HepG2 (cell line): ENCODE measurements around the gene PIP4K2C. TPM values are rescaled to one million over a fixed set of nuclear protein-coding genes. Genes with fewer than 3 reads are reported as not detected.

Source experiments
- ATAC-seq: fragments of 200-7000 bp; cut with Tn5 transposase; 3 replicates; pipeline ENCODE4 v1.9.1; 2020; ENCODE audit warnings: mild to moderate bottlenecking, moderate library complexity
- BruUV-seq: library from RNA; stranded (reverse); fragments of 400-500 nt; replicated peaks from 2 replicates; lab custom pipeline; 2021; lab: Mats Ljungman, UMichigan
- CTCF ChIA-PET: fragments of 300-600 bp; formaldehyde crosslinking; extraction: SDS; loops from one replicate; lab custom pipeline; 2021; ENCODE audit warnings: low total read pairs, inconsistent platforms, low intra/inter-chr PET ratio; lab: Yijun Ruan, JAX
- POLR2A ChIA-PET: fragments of 350-600 bp; sonication (Branson Sonifier 250); formaldehyde crosslinking; loops from one replicate; lab custom pipeline; 2020; ENCODE audit warnings: antibody characterized with exemption, inconsistent platforms; lab: Yijun Ruan, JAX
- DNase-seq: peaks from one replicate; pipeline ENCODE4 v3.0.0-alpha.2; 2015; ENCODE audit warnings: low spot score
- FAIRE-seq: peaks from 3 replicates; lab custom pipeline; 2011; peaks lifted over from hg19 to GRCh38; lab: Jason Lieb, UNC
- H2AFZ ChIP-seq: one replicate; pipeline ENCODE4 v1.6.1; 2011; ENCODE audit warnings: low read length, inconsistent platforms
- H3K27ac ChIP-seq: fragments of 300-600 bp; 3 replicates; pipeline ENCODE4 v1.8.0; 2011; ENCODE audit warnings: mixed run types, mild to moderate bottlenecking, mixed read lengths, low read length, inconsistent platforms; ENCODE audit not compliant: insufficient read depth; ENCODE audit errors: extremely low read length
- H3K27me3 ChIP-seq, 2 experiments: fragments of 200-600 bp in 1 of 2; 2 replicates in 1 of 2; 3 replicates in 1 of 2; pipeline versions ENCODE4 v1.6.0 to v1.8.0; 2011; ENCODE audit warnings: low read length in 2 of 2, mild to moderate bottlenecking in 2 of 2, moderate library complexity in 2 of 2, inconsistent platforms in 1 of 2; ENCODE audit not compliant: insufficient read depth in 2 of 2, control insufficient read depth in 1 of 2
- H3K36me3 ChIP-seq, 2 experiments: fragments of 200-600 bp in 1 of 2; replicated peaks in 1 of 2; 2 replicates in 1 of 2; 3 replicates in 1 of 2; pipeline versions ENCODE4 v1.5.1 to v1.8.0; 2011; ENCODE audit warnings: low read length in 2 of 2, inconsistent platforms in 1 of 2; ENCODE audit not compliant: insufficient read depth in 2 of 2, control insufficient read depth in 1 of 2
- H3K4me1 ChIP-seq: 2 replicates; pipeline ENCODE4 v1.5.1; 2012; ENCODE audit warnings: low read length, inconsistent platforms; ENCODE audit not compliant: insufficient read depth
- H3K4me2 ChIP-seq: 2 replicates; pipeline ENCODE4 v1.6.0; 2011; ENCODE audit warnings: low read depth, low read length, inconsistent platforms
- H3K4me3 ChIP-seq, 3 experiments: fragments of 200-600 bp in 1 of 3; sonication (generic), shearing (Covaris generic) in 1 of 3; replicated peaks in 1 of 3; 2 replicates each; pipeline ENCODE4 v1.5.1; 2011 to 2016; ENCODE audit warnings: low read length in 3 of 3, inconsistent platforms in 2 of 3, low read depth in 2 of 3, mild to moderate bottlenecking in 2 of 3, control low read depth in 1 of 3, mixed read lengths in 1 of 3; ENCODE audit not compliant: insufficient read depth in 1 of 3
- H3K79me2 ChIP-seq: one replicate; pipeline ENCODE4 v1.6.1; 2011; ENCODE audit warnings: low read length, inconsistent platforms; ENCODE audit not compliant: insufficient read depth
- H3K9ac ChIP-seq: 2 replicates; pipeline ENCODE4 v1.6.0; 2011; ENCODE audit warnings: mild to moderate bottlenecking, low read depth, low read length, inconsistent platforms; ENCODE audit not compliant: insufficient read depth
- H3K9me3 ChIP-seq: 2 replicates; pipeline ENCODE4 v1.5.1; 2012; ENCODE audit warnings: mild to moderate bottlenecking, low read length
- H4K20me1 ChIP-seq: 2 replicates; pipeline ENCODE4 v1.6.0; 2011; ENCODE audit warnings: inconsistent platforms, mild to moderate bottlenecking, low read length, moderate library complexity; ENCODE audit not compliant: insufficient read depth
- ARHGAP35 ChIP-seq: sonication (generic); formaldehyde crosslinking; IDR thresholded peaks from 2 replicates; pipeline ENCODE4 v1.9.0; 2022; ENCODE audit warnings: mild to moderate bottlenecking, inconsistent platforms, moderate library complexity, missing genetic modification reagents, borderline replicate concordance
- CREB1 ChIP-seq, 2 experiments: fragments of 450-650 bp in 1 of 2; IDR thresholded peaks; 2 replicates each; pipeline ENCODE4 v1.6.1; 2016 to 2017; ENCODE audit warnings: control low read depth in 1 of 2, mild to moderate bottlenecking in 1 of 2, missing compliant biosample characterization in 1 of 2, missing genetic modification characterization in 1 of 2
- DDIT3 ChIP-seq: sonication (generic); formaldehyde crosslinking; IDR thresholded peaks from 2 replicates; pipeline ENCODE4 v1.4.0; 2020; ENCODE audit warnings: mild to moderate bottlenecking, missing genetic modification reagents
- ELF1 ChIP-seq: sonication (generic); formaldehyde crosslinking; IDR thresholded peaks from 2 replicates; pipeline ENCODE4 v1.4.0; 2020; ENCODE audit warnings: missing genetic modification reagents
- FOXO1 ChIP-seq: sonication (generic); formaldehyde crosslinking; IDR thresholded peaks from 2 replicates; pipeline ENCODE4 v1.4.0; 2020; ENCODE audit warnings: missing genetic modification reagents
- IRF2 ChIP-seq: IDR thresholded peaks from 2 replicates; pipeline ENCODE4 v1.6.1; 2018; ENCODE audit warnings: missing genetic modification reagents, missing compliant biosample characterization
- KDM1A ChIP-seq: IDR thresholded peaks from 2 replicates; pipeline ENCODE4 v1.6.1; 2016; ENCODE audit warnings: missing compliant biosample characterization
- KDM5A ChIP-seq: fragments of 200-600 bp; sonication (generic); IDR thresholded peaks from 2 replicates; pipeline ENCODE4 v1.7.0; 2018; ENCODE audit warnings: antibody characterized with exemption, mild to moderate bottlenecking, low read length, borderline replicate concordance
- NFKB2 ChIP-seq: sonication (generic); formaldehyde crosslinking; IDR thresholded peaks from 2 replicates; pipeline ENCODE4 v1.4.0; 2020; ENCODE audit warnings: missing genetic modification reagents, borderline replicate concordance
- NPAS2 ChIP-seq: sonication (generic); formaldehyde crosslinking; IDR thresholded peaks from 2 replicates; pipeline ENCODE4 v1.8.0; 2022; ENCODE audit warnings: mild to moderate bottlenecking, missing genetic modification reagents, borderline replicate concordance
- PAF1 ChIP-seq: IDR thresholded peaks from 2 replicates; pipeline ENCODE4 v1.6.1; 2016; ENCODE audit warnings: missing genetic modification reagents, missing compliant biosample characterization
- REL ChIP-seq: sonication (generic); formaldehyde crosslinking; conservative IDR thresholded peaks from 2 replicates; pipeline ENCODE4 v1.8.0; 2022; ENCODE audit warnings: mild to moderate bottlenecking, missing genetic modification reagents, moderate library complexity
- ZBTB8A ChIP-seq: sonication (generic); formaldehyde crosslinking; IDR thresholded peaks from 2 replicates; pipeline ENCODE4 v1.4.0; 2020; ENCODE audit warnings: mild to moderate bottlenecking, low read depth, missing genetic modification reagents, borderline replicate concordance
- ZNF317 ChIP-seq: sonication (generic); formaldehyde crosslinking; IDR thresholded peaks from 2 replicates; pipeline ENCODE4 v1.5.0; 2020; ENCODE audit warnings: mild to moderate bottlenecking, missing genetic modification reagents
- ZNF484 ChIP-seq: sonication (generic); formaldehyde crosslinking; IDR thresholded peaks from 2 replicates; pipeline ENCODE4 v1.5.1; 2020; ENCODE audit warnings: mild to moderate bottlenecking, low read depth, missing genetic modification reagents, borderline replicate concordance
- ZNF782 ChIP-seq: sonication (generic); formaldehyde crosslinking; IDR thresholded peaks from 2 replicates; pipeline ENCODE4 v1.4.0; 2020; ENCODE audit warnings: missing genetic modification reagents, mild to moderate bottlenecking, borderline replicate concordance
- ZNF784 ChIP-seq: sonication (generic); formaldehyde crosslinking; IDR thresholded peaks from 2 replicates; pipeline ENCODE4 v1.5.1; 2020; ENCODE audit warnings: missing genetic modification reagents, mild to moderate bottlenecking, borderline replicate concordance
- ZNF850 ChIP-seq: sonication (generic); formaldehyde crosslinking; conservative IDR thresholded peaks from 2 replicates; pipeline ENCODE4 v1.9.0; 2021; ENCODE audit warnings: mild to moderate bottlenecking, missing genetic modification reagents
- WGBS: methylation state at CpG from one replicate; pipeline ENCODE4 v1.1.6; 2017; ENCODE audit warnings: low lambda C conversion rate; 5-methylcytosine and 5-hydroxymethylcytosine counted together
- in situ Hi-C: cut with HindIII; loops from 2 replicates; pipeline ENCODE4 v1.10.0; 2017; ENCODE audit warnings: low pct_unique_long_range_greater_than_20kb; ENCODE audit not compliant: extremely low pct_ligation_motif_present
- intact Hi-C: fragments of 100-400 bp; cut with micrococcal nuclease; formaldehyde crosslinking; loops from one replicate; pipeline ENCODE4 v1.10.0; 2022; ENCODE audit not compliant: unreplicated experiment
- polyA plus RNA-seq, 8 experiments: library from polyadenylated mRNA; depleted of rRNA in 3 of 8; stranded (reverse) in 7 of 8; unstranded in 1 of 8; fragments of >200 nt; fragmentation: Illumina TruSeq in 4 of 8; extraction: Trizol in 4 of 8; gene quantifications; 2 replicates each; pipeline versions ENCODE4 v1.2.1 to v1.2.3, GENCODE V29; 2011 to 2016; ENCODE audit warnings: low read depth in 4 of 8, missing spikeins in 1 of 8, mixed read lengths in 1 of 8; ENCODE audit not compliant: insufficient read depth in 1 of 8
- total RNA-seq, 5 experiments: library from RNA; depleted of rRNA; stranded (reverse); fragments of >200 nt; fragmentation: Illumina TruSeq; extraction: Trizol; gene quantifications; 2 replicates each; pipeline ENCODE4 v1.2.3, GENCODE V29; 2016; ENCODE audit warnings: low read depth in 1 of 5
- TF ChIP-seq, protein P1 (sequence below): sonication (generic); formaldehyde crosslinking; IDR thresholded peaks from 2 replicates; pipeline ENCODE4 v1.8.1; 2023; ENCODE audit warnings: mild to moderate bottlenecking, missing genetic modification reagents
- TF ChIP-seq, protein P2 (sequence below): sonication (generic); formaldehyde crosslinking; IDR thresholded peaks from 2 replicates; pipeline ENCODE4 v1.4.0; 2020; ENCODE audit warnings: missing genetic modification reagents, mild to moderate bottlenecking, borderline replicate concordance

Gene PIP4K2C
- total and polyA plus RNA-seq, 2 of the 13 experiments (the other 11 are each of a cell fraction or from before 2014, with no cell fraction given) = 23.3 to 26.4 TPM

GRCh38 chr12:57576613-57577160 is 14.3 kb upstream of the PIP4K2C start:
- no peaks in the 10 kb centered on the region for H3K27me3 ChIP-seq
- DNase-seq (peak; percentile 88), FAIRE-seq (no peak), ATAC-seq (peak; percentile 55)
- H3K4me1 ChIP-seq = peaks cover 78% of the 10 kb centered on the region
- H2AFZ ChIP-seq = no peak overlapping the region
- in situ Hi-C loops (no loop called here), intact Hi-C loops (loop anchor here (1.0 kb wide), 1 partner anchor 30 kb away; no protein-coding TSS in a partner anchor)
- WGBS = 20% methylated on average over 9 of the region's 9 CpGs
- peak overlapping the region; percentile 72 for H3K9ac ChIP-seq
- ChIA-PET CTCF (no interaction called here), POLR2A (interaction anchor here (0.8 to 4.4 kb wide), 22 partner anchors 11 to 168 kb away, joined by 3 to 40 read pairs (median 5); partner anchors contain the start of genes ARHGEF25, B4GALNT1, DCTN2 and DDIT3)
- BruUV-seq = TSS peak; percentile 73
- H3K4me2 ChIP-seq = peak overlapping the region; percentile 90
- H3K36me3 ChIP-seq = peaks cover 0 to 7% of the 10 kb centered on the region in 2 experiments; a peak in 2 of 5 replicates
- peaks cover 10% of the 10 kb centered on the region for H3K79me2 ChIP-seq
- no peaks in the 10 kb centered on the region for H4K20me1 ChIP-seq
- H3K27ac ChIP-seq = peak overlapping the region; percentile 99
- H3K9me3 ChIP-seq = no peaks in the 10 kb centered on the region
- peak overlapping the region; percentile 33 to 66 (median 36); a peak in 5 of 6 replicates for H3K4me3 ChIP-seq
- TF ChIP-seq KDM1A (CRISPR knock-in tag) (peak; percentile 34; the same call in 1 of the 2 replicates), ZNF784 (CRISPR knock-in tag) (no peak), CREB1 (IDR thresholded peaks at IDR 0.05) (peak; percentile 37; the same call in 1 of the 2 replicates), CREB1 (CRISPR knock-in tag; IDR thresholded peaks at IDR 0.05) (peak; percentile 62), REL (CRISPR knock-in tag) (no peak), ZNF850 (CRISPR knock-in tag) (no peak), ZNF484 (CRISPR knock-in tag) (peak; percentile 81; the same call in 1 of the 2 replicates), DDIT3 (no peak), KDM5A (0 out of 2 replicates have a peak, but pooled peaks have one; percentile 21), IRF2 (no peak), PAF1 (no peak), ZNF782 (0 out of 2 replicates have a peak, but pooled peaks have one; percentile 27), ELF1 (CRISPR knock-in tag) (0 out of 2 replicates have a peak, but pooled peaks have one; percentile 17), NPAS2 (CRISPR knock-in tag) (no peak), ZNF317 (0 out of 2 replicates have a peak, but pooled peaks have one; percentile 9), ZBTB8A (no peak), ARHGAP35 (CRISPR knock-in tag) (peak; percentile 17; the same call in 1 of the 2 replicates), FOXO1 (CRISPR knock-in tag) (no peak), NFKB2 (CRISPR knock-in tag) (no peak)
- TF ChIP-seq, protein P1, sequence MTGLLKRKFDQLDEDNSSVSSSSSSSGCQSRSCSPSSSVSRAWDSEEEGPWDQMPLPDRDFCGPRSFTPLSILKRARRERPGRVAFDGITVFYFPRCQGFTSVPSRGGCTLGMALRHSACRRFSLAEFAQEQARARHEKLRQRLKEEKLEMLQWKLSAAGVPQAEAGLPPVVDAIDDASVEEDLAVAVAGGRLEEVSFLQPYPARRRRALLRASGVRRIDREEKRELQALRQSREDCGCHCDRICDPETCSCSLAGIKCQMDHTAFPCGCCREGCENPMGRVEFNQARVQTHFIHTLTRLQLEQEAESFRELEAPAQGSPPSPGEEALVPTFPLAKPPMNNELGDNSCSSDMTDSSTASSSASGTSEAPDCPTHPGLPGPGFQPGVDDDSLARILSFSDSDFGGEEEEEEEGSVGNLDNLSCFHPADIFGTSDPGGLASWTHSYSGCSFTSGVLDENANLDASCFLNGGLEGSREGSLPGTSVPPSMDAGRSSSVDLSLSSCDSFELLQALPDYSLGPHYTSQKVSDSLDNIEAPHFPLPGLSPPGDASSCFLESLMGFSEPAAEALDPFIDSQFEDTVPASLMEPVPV = no peak
- TF ChIP-seq, protein P2, sequence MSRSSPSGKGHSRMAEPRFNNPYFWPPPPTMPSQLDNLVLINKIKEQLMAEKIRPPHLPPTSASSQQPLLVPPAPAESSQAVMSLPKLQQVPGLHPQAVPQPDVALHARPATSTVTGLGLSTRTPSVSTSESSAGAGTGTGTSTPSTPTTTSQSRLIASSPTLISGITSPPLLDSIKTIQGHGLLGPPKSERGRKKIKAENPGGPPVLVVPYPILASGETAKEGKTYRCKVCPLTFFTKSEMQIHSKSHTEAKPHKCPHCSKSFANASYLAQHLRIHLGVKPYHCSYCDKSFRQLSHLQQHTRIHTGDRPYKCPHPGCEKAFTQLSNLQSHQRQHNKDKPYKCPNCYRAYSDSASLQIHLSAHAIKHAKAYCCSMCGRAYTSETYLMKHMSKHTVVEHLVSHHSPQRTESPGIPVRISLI (CRISPR knock-in tag) = no peak
